Panc1 (cell line): ENCODE results near the gene ARHGEF40. TPM values are rescaled to one million over a fixed set of nuclear protein-coding genes. Genes with fewer than 3 reads are reported as not detected.

Source experiments
- ATAC-seq: fragments of 200-7000 bp; cut with Tn5 transposase; 2 replicates; pipeline ENCODE4 v1.9.1; 2020; ENCODE audit warnings: mild to moderate bottlenecking, moderate library complexity
- BruUV-seq: library from RNA; stranded (reverse); fragments of 400-500 nt; replicated peaks from 2 replicates; lab custom pipeline; 2021; lab: Mats Ljungman, UMichigan
- CTCF ChIA-PET: fragments of 300-600 bp; sonication (Branson Sonifier 250); formaldehyde crosslinking; loops from one replicate; lab custom pipeline; 2022; ENCODE audit warnings: antibody characterized with exemption; lab: Charles Lee
- POLR2A ChIA-PET: fragments of 300-600 bp; sonication (Branson Sonifier 250); formaldehyde crosslinking; loops from one replicate; lab custom pipeline; 2022; ENCODE audit warnings: antibody characterized with exemption; lab: Charles Lee
- DNase-seq: peaks from one replicate; pipeline ENCODE4 v3.0.0-alpha.2; 2010; ENCODE audit warnings: low read depth, low spot score
- H3K27ac ChIP-seq: 2 replicates; pipeline ENCODE4 v1.5.1; 2011; ENCODE audit warnings: mild to moderate bottlenecking, low read length, inconsistent platforms
- H3K27me3 ChIP-seq: fragments of 200-500 bp; sonication (Bioruptor generic); 2 replicates; pipeline ENCODE4 v1.6.0; 2014; ENCODE audit warnings: low read length, inconsistent platforms; ENCODE audit not compliant: control insufficient read depth, insufficient read depth
- H3K36me3 ChIP-seq: fragments of 200-500 bp; sonication (Bioruptor generic); 2 replicates; pipeline ENCODE4 v1.5.1; 2014; ENCODE audit warnings: inconsistent platforms, mild to moderate bottlenecking, low read length, moderate library complexity; ENCODE audit not compliant: control insufficient read depth, insufficient read depth
- H3K4me1 ChIP-seq: 2 replicates; pipeline ENCODE4 v1.5.1; 2011; ENCODE audit warnings: inconsistent platforms, mild to moderate bottlenecking, low read length, moderate library complexity; ENCODE audit not compliant: control insufficient read depth, insufficient read depth
- H3K4me3 ChIP-seq, 2 experiments: 2 replicates each; pipeline ENCODE4 v1.5.1; 2011 to 2012; ENCODE audit warnings: low read depth in 2 of 2, low read length in 2 of 2, mild to moderate bottlenecking in 2 of 2, inconsistent platforms in 1 of 2, moderate library complexity in 1 of 2
- H3K9me3 ChIP-seq: fragments of 200-500 bp; sonication (Bioruptor generic); 2 replicates; pipeline ENCODE4 v1.5.1; 2014; ENCODE audit warnings: low read depth, mild to moderate bottlenecking, inconsistent platforms, low read length, moderate library complexity; ENCODE audit not compliant: control insufficient read depth, insufficient read depth
- CTCF ChIP-seq: fragments of 450-650 bp; IDR thresholded peaks from 2 replicates; pipeline ENCODE4 v1.5.1; 2017; ENCODE audit warnings: mild to moderate bottlenecking
- POLR2AphosphoS5 ChIP-seq: IDR thresholded peaks from 2 replicates; pipeline ENCODE4 v1.6.1; 2012; ENCODE audit warnings: mild to moderate bottlenecking, low read depth, low read length, moderate library complexity
- REST ChIP-seq, 2 experiments: IDR thresholded peaks; 2 replicates each; pipeline ENCODE4 v1.6.1; 2011 to 2012; ENCODE audit warnings: low read depth in 2 of 2, control low read depth in 1 of 2, low read length in 1 of 2, mild to moderate bottlenecking in 1 of 2, moderate library complexity in 1 of 2; ENCODE audit not compliant: insufficient read depth in 1 of 2
- SIN3A ChIP-seq: IDR thresholded peaks from 2 replicates; pipeline ENCODE4 v1.6.1; 2012; ENCODE audit warnings: low read depth, mild to moderate bottlenecking, low read length, moderate library complexity, borderline replicate concordance; ENCODE audit not compliant: insufficient read depth
- in situ Hi-C: cut with HindIII; loops from 2 replicates; pipeline ENCODE4 v1.10.0; 2016; ENCODE audit warnings: low sequenced_read_pairs, low pct_unique_long_range_greater_than_20kb
- intact Hi-C: fragments of 100-400 bp; cut with micrococcal nuclease; formaldehyde crosslinking; loops from one replicate; pipeline ENCODE4 v1.10.0; 2022; ENCODE audit not compliant: unreplicated experiment
- total RNA-seq: library from RNA; stranded (reverse); gene quantifications from one replicate; pipeline ENCODE4 v1.2.1, GENCODE V29; 2021; ENCODE audit not compliant: unreplicated experiment

The ARHGEF40 gene
- total RNA-seq, 1 experiment from 2014 or later = 11.1 TPM

- peaks cover 4% of the 10 kb centered on the region; the same call in 1 of the 2 replicates for H3K4me1 ChIP-seq
- DNase-seq (no peak), ATAC-seq (no peak)
- BruUV-seq = no TSS peak
- CTCF ChIA-PET = interaction anchor here (0.9 to 2.9 kb wide), 5 partner anchors 11 to 77 kb away, joined by 3 to 18 read pairs (median 5); partner anchors contain the start of gene ARHGEF40
- no peaks in the 10 kb centered on the region for H3K36me3 ChIP-seq
- H3K4me3 ChIP-seq = no peak overlapping the region
- no peaks in the 10 kb centered on the region for H3K9me3 ChIP-seq
- intact Hi-C loops = loop anchor here (1.0 kb wide), 1 partner anchor 24 kb away; no protein-coding TSS in a partner anchor
- in situ Hi-C loops = no loop called here
- no peaks in the 10 kb centered on the region for H3K27me3 ChIP-seq
- no peak overlapping the region for H3K27ac ChIP-seq
- no peak for TF ChIP-seq CTCF
- POLR2A ChIA-PET = no interaction called here
Measured at GRCh38 chr14:21091821-21092272, 21.7 kb downstream of the ARHGEF40 start.

GRCh38 chr14:21092273-21093011 lies 22.3 kb downstream of the ARHGEF40 start:
- CTCF ChIA-PET = interaction anchor here (0.9 to 2.9 kb wide), 6 partner anchors 11 to 78 kb away, joined by 3 to 18 read pairs (median 5); partner anchors contain the start of gene ARHGEF40
- in situ Hi-C loops (no loop called here), intact Hi-C loops (loop anchor here (1.0 kb wide), 1 partner anchor 24 kb away; no protein-coding TSS in a partner anchor)
- DNase-seq = peak; percentile 82
- ATAC-seq = peak; percentile 83
- BruUV-seq = no TSS peak
- POLR2A ChIA-PET = no interaction called here
- TF ChIP-seq POLR2AphosphoS5 (peak; percentile 29; the same call in 1 of the 2 replicates), REST (IDR thresholded peaks at IDR 0.05; ENCODE audit: insufficient read depth in 1 of 2, low read depth in 2 of 2, low read length in 1 of 2) (peak in 1 of 2 experiments; percentile 69; a peak in 2 of 4 replicates), SIN3A (no peak), CTCF (peak; percentile 100)
- no peak overlapping the region for H3K4me3 ChIP-seq
- H3K4me1 ChIP-seq = peaks cover 4% of the 10 kb centered on the region; the same call in 1 of the 2 replicates
- no peaks in the 10 kb centered on the region for H3K9me3 ChIP-seq
- no peaks in the 10 kb centered on the region for H3K36me3 ChIP-seq
- H3K27me3 ChIP-seq = no peaks in the 10 kb centered on the region
- H3K27ac ChIP-seq = no peak overlapping the region
